ENCODE results near the gene SNX5. TPM values are rescaled to one million over a fixed set of nuclear protein-coding genes. Genes with fewer than 3 reads are reported as not detected.
"Not testable (repeated sequence)": the region's sequence is repeated elsewhere in the genome, so short reads cannot be mapped to it uniquely, and the experiment has no call there.

The SNX5 gene
- total RNA-seq, 2 experiments from 2014 or later = 222 to 249 TPM

GRCh38 chr20:17961587-17961940 is 7.0 kb downstream of the SNX5 start:
- H3K27ac Mint-ChIP-seq = peak overlapping the region; percentile 92
- H3K36me3 Mint-ChIP-seq (ENCODE audit: low read depth) = peaks cover 84% of the 10 kb centered on the region
- ChIA-PET POLR2A (interaction anchor here (1.1 to 1.8 kb wide), 3 partner anchors 9 to 37 kb away, joined by 3 to 10 read pairs (median 3); no protein-coding TSS in a partner anchor), CTCF (interaction anchor here (1.7 kb wide), 1 partner anchor 22 kb away, joined by 4 read pairs; no protein-coding TSS in a partner anchor)
- DNase-seq (no peak), ATAC-seq (no peak)
- no peak for TF ChIP-seq CTCF (IDR thresholded peaks at IDR 0.05)
- no peaks in the 10 kb centered on the region for H3K27me3 Mint-ChIP-seq
- peaks cover 77% of the 10 kb centered on the region for H3K4me1 Mint-ChIP-seq (ENCODE audit: low read depth)
- intact Hi-C loops (cut with micrococcal nuclease) = no loop called here
- H3K9me3 Mint-ChIP-seq = no peaks in the 10 kb centered on the region
- H3K4me3 Mint-ChIP-seq = no peak overlapping the region

- ChIA-PET CTCF (interaction anchor here (1.1 to 1.7 kb wide), 3 partner anchors 10 to 43 kb away, joined by 3 to 4 read pairs (median 3); no protein-coding TSS in a partner anchor), POLR2A (interaction anchor here (1.1 to 2.0 kb wide), 2 partner anchors 27 to 32 kb away, joined by 3 to 5 read pairs; no protein-coding TSS in a partner anchor)
- no peak for TF ChIP-seq CTCF (IDR thresholded peaks at IDR 0.05)
- no peaks in the 10 kb centered on the region for H3K27me3 Mint-ChIP-seq
- intact Hi-C loops (cut with micrococcal nuclease) = no loop called here
- no peak overlapping the region for H3K4me3 Mint-ChIP-seq
- peak overlapping the region; percentile 92 for H3K27ac Mint-ChIP-seq
- DNase-seq (no peak), ATAC-seq (no peak)
- peaks cover 80% of the 10 kb centered on the region for H3K4me1 Mint-ChIP-seq (ENCODE audit: low read depth)
- peaks cover 81% of the 10 kb centered on the region for H3K36me3 Mint-ChIP-seq (ENCODE audit: low read depth)
- no peaks in the 10 kb centered on the region for H3K9me3 Mint-ChIP-seq
These were observed 7.5 kb downstream of the SNX5 start for GRCh38 chr20:17960927-17961586.

GRCh38 chr20:17960400-17960885 is 8.2 kb downstream of the SNX5 start:
- ChIA-PET POLR2A (interaction anchor here (0.8 to 7.3 kb wide), 4 partner anchors 6 to 35 kb away, joined by 3 to 36 read pairs (median 5); partner anchors contain the start of gene SNX5), CTCF (interaction anchor here (1.1 to 1.3 kb wide), 2 partner anchors 9 to 43 kb away, joined by 3 read pairs; no protein-coding TSS in a partner anchor)
- intact Hi-C loops (cut with micrococcal nuclease); DNase-seq; ATAC-seq; H3K4me3 Mint-ChIP-seq; H3K27me3 Mint-ChIP-seq; H3K9me3 Mint-ChIP-seq: not testable (repeated sequence)
- Mint-ChIP-seq H3K36me3 (ENCODE audit: low read depth) (peaks cover 80% of the 10 kb centered on the region), H3K27ac (peak overlapping the region; percentile 92), H3K4me1 (ENCODE audit: low read depth) (peaks cover 82% of the 10 kb centered on the region)

GRCh38 chr20:17959257-17959627 is 9.4 kb downstream of the SNX5 start:
- no peaks in the 10 kb centered on the region for H3K27me3 Mint-ChIP-seq
- TF ChIP-seq CTCF (IDR thresholded peaks at IDR 0.05) = no peak
- peaks cover 79% of the 10 kb centered on the region for H3K4me1 Mint-ChIP-seq (ENCODE audit: low read depth)
- H3K4me3 Mint-ChIP-seq = no peak overlapping the region
- peak; percentile 22 for ATAC-seq
- peaks cover 81% of the 10 kb centered on the region for H3K36me3 Mint-ChIP-seq (ENCODE audit: low read depth)
- H3K9me3 Mint-ChIP-seq = no peaks in the 10 kb centered on the region
- intact Hi-C loops (cut with micrococcal nuclease) = no loop called here
- H3K27ac Mint-ChIP-seq = peak overlapping the region; percentile 78
- DNase-seq = no peak
- POLR2A ChIA-PET = interaction anchor here (0.8 to 7.3 kb wide), 5 partner anchors 7 to 178 kb away, joined by 3 to 36 read pairs (median 5); partner anchors contain the start of gene SNX5
- CTCF ChIA-PET = interaction anchor here (1.2 to 2.1 kb wide), 5 partner anchors 8 to 277 kb away, joined by 3 to 14 read pairs (median 7); partner anchors contain the start of gene RRBP1

GRCh38 chr20:17958373-17959256 is 10.0 kb downstream of the SNX5 start:
- no peak for TF ChIP-seq CTCF (IDR thresholded peaks at IDR 0.05)
- intact Hi-C loops (cut with micrococcal nuclease) = no loop called here
- H3K9me3 Mint-ChIP-seq = no peaks in the 10 kb centered on the region
- POLR2A ChIA-PET = interaction anchor here (0.6 to 7.3 kb wide), 7 partner anchors 8 to 540 kb away, joined by 3 to 36 read pairs (median 5); partner anchors contain the start of gene SNX5
- CTCF ChIA-PET = interaction anchor here (1.1 to 2.1 kb wide), 6 partner anchors 8 to 276 kb away, joined by 3 to 14 read pairs (median 6); partner anchors contain the start of gene RRBP1
- H3K36me3 Mint-ChIP-seq (ENCODE audit: low read depth) = peaks cover 81% of the 10 kb centered on the region
- ATAC-seq (no peak), DNase-seq (no peak)
- H3K27ac Mint-ChIP-seq = peak overlapping the region; percentile 56
- peaks cover 73% of the 10 kb centered on the region for H3K4me1 Mint-ChIP-seq (ENCODE audit: low read depth)
- H3K4me3 Mint-ChIP-seq = no peak overlapping the region
- H3K27me3 Mint-ChIP-seq = no peaks in the 10 kb centered on the region
